HEK293T (cell line): ENCODE data around the gene MAX.

ENCODE experiments used
- ARNT ChIP-seq: fragments of 450-650 bp; IDR thresholded peaks from 2 replicates; pipeline ENCODE4 v1.6.1; 2017; ENCODE audit warnings: mild to moderate bottlenecking
- CTBP1 ChIP-seq: fragments of 450-650 bp; IDR thresholded peaks from 2 replicates; pipeline ENCODE4 v1.6.1; 2016; ENCODE audit warnings: borderline replicate concordance
- ELF4 ChIP-seq: fragments of 450-650 bp; IDR thresholded peaks from 2 replicates; pipeline ENCODE4 v1.6.1; 2017; ENCODE audit warnings: antibody characterized with exemption
- FOXA1 ChIP-seq: fragments of 450-650 bp; IDR thresholded peaks from 2 replicates; pipeline ENCODE4 v1.6.1; 2016; ENCODE audit warnings: mild to moderate bottlenecking
- FOXK2 ChIP-seq: fragments of 450-650 bp; IDR thresholded peaks from 2 replicates; pipeline ENCODE4 v1.6.1; 2016; ENCODE audit warnings: mild to moderate bottlenecking
- FOXM1 ChIP-seq: fragments of 450-650 bp; IDR thresholded peaks from 2 replicates; pipeline ENCODE4 v1.6.1; 2017; ENCODE audit warnings: mild to moderate bottlenecking, borderline replicate concordance
- HDGF ChIP-seq: fragments of 450-650 bp; IDR thresholded peaks from 2 replicates; pipeline ENCODE4 v1.6.1; 2017; ENCODE audit warnings: antibody characterized with exemption, borderline replicate concordance
- LEF1 ChIP-seq: fragments of 450-650 bp; IDR thresholded peaks from 2 replicates; pipeline ENCODE4 v1.6.1; 2017; ENCODE audit warnings: mild to moderate bottlenecking, borderline replicate concordance
- NFRKB ChIP-seq: fragments of 450-650 bp; IDR thresholded peaks from 2 replicates; pipeline ENCODE4 v1.6.1; 2016; ENCODE audit warnings: mild to moderate bottlenecking, moderate library complexity
- PKNOX1 ChIP-seq: fragments of 450-650 bp; IDR thresholded peaks from 2 replicates; pipeline ENCODE4 v1.6.1; 2016
- SP1 ChIP-seq: fragments of 450-650 bp; IDR thresholded peaks from 2 replicates; pipeline ENCODE4 v1.6.1; 2017
- SUZ12 ChIP-seq: fragments of 450-650 bp; IDR thresholded peaks from 2 replicates; pipeline ENCODE4 v1.6.1; 2016; ENCODE audit warnings: mild to moderate bottlenecking

- TF ChIP-seq SUZ12 (no peak), ARNT (no peak), ELF4 (no peak), HDGF (no peak), FOXA1 (no peak), PKNOX1 (no peak), FOXK2 (no peak), SP1 (no peak), NFRKB (no peak), LEF1 (no peak), FOXM1 (no peak), CTBP1 (no peak)
These were observed 6.6 kb downstream of the MAX start for GRCh38 chr14:65095633-65096205.
